ENCODE measurements around the gene ATP5PD.

Gene ATP5PD

DNA sequence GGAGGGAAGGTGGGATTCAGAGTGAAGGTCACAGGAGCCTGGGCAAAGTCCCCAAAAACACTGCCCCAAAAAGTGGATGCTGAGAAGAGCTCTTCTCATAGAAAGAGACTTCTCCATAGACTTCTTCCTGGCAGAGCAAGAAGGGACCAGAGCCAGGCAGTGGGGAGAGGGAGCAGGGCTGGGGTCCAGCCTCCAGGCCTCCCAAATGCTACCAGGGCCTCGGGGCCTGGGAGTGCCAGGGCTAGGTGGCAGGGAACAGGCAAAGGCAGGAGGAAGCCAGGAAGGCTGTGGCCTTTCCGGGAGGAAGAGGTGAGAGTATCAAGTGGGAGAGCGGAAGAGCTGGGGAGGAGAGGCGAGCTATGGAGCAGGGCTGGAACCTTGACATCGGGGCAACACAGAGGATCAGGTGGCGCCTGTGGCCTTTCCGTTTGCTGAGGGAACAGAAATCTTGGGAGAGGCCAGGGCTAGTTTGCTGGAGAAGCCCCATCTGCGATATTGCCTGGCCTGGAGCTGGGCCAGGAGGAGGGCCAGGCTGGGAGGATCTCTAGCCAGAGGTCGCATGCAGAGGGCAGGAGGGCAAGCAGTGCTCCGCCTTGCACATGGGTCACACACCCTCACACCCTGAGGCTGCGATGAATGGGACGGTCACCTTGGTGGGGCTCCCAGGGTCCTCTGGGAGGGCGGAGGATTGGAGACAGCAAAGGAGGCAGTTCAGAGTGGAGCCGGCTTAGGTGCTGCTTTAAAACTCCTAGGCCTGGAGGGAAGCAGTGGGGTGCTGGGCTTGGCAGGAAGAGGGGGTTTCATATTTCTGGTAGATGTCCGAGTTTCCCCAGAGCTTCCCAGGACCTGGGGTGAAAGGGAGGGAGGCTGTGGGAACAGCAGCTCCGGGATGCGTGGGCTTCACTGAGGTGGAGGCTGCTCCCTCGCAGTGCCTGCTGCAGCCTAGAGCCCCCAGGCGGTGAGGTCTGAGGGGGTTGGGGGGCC is 44.4 kb upstream of the ATP5PD start:
- H3K4me3 ChIP-seq (ENCODE audit: low read depth, low read length) = no peak overlapping the region

DNA sequence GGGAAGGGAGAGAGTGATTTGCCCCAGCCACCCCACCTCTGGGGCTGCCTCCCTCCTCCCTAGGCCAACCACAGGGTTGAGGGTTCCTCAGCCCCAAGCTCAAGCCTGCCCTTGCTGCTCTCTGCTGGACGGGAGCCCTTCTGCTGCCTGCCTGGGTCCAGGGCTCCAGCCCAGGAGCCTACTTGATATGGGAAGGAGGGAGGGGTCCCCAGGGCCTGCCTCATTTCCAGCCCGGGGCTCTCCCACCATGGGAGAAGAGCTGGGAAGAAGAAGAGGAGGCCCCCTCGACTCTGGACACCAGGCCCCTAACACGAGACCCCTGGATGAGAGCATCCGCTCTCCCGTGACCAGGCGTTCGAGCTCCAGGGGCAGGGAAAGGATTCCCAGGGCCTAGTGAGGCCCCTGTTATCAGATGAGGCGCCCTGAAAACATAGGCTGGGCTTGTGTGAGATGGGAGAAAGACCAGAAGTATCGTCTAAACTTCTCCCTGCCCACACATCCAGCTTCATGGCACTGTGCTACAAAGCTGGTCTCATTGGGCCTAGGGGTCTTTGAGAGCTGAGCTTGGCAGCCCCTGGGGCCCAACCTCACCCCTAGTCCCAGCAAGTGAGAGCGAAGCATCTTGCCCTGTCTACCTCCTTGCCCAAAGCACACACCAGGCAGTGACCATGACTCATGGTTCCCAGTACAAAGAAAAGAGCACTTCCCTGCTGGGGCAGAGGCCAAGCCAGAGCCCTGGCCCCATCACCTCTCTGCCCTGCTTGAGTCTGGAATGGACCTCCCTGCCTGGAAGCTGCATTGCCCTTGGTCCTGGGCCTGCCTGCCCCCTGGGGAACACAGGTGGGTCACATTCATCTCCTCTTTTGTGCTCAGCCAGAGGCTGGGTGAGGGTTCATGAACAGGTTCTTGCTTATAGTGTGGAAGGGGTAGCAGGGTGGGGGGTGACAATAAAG is 42.0 kb upstream of the ATP5PD start:
- TF ChIP-seq, protein P1, sequence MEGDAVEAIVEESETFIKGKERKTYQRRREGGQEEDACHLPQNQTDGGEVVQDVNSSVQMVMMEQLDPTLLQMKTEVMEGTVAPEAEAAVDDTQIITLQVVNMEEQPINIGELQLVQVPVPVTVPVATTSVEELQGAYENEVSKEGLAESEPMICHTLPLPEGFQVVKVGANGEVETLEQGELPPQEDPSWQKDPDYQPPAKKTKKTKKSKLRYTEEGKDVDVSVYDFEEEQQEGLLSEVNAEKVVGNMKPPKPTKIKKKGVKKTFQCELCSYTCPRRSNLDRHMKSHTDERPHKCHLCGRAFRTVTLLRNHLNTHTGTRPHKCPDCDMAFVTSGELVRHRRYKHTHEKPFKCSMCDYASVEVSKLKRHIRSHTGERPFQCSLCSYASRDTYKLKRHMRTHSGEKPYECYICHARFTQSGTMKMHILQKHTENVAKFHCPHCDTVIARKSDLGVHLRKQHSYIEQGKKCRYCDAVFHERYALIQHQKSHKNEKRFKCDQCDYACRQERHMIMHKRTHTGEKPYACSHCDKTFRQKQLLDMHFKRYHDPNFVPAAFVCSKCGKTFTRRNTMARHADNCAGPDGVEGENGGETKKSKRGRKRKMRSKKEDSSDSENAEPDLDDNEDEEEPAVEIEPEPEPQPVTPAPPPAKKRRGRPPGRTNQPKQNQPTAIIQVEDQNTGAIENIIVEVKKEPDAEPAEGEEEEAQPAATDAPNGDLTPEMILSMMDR (IDR thresholded peaks at IDR 0.05; ENCODE audit: low read depth, low read length, missing control alignments) = no peak
- in situ Hi-C loops (cut with HindIII; ENCODE audit: low pct_ligation_motif_present, low sequenced_read_pairs) = no loop called here
- Histone ChIP-seq H3K36me3 (replicated peaks) (no peaks in the 10 kb centered on the region), H3K27ac (no peak overlapping the region), H3K4me3 (ENCODE audit: low read depth, low read length) (peak overlapping the region; percentile 58), H3K27me3 (replicated peaks) (no peaks in the 10 kb centered on the region)
- DNase-seq = no peak

More for the DNA sequence above, 44.4 kb upstream of the ATP5PD start:
- H3K36me3 ChIP-seq (replicated peaks) = no peaks in the 10 kb centered on the region
- H3K27me3 ChIP-seq (replicated peaks) = no peaks in the 10 kb centered on the region
- in situ Hi-C loops (cut with HindIII; ENCODE audit: low pct_ligation_motif_present, low sequenced_read_pairs) = no loop called here
- TF ChIP-seq, protein P1 (IDR thresholded peaks at IDR 0.05; ENCODE audit: low read depth, low read length, missing control alignments) = no peak
- H3K27ac ChIP-seq = no peak overlapping the region
- no peak for DNase-seq

DNA sequence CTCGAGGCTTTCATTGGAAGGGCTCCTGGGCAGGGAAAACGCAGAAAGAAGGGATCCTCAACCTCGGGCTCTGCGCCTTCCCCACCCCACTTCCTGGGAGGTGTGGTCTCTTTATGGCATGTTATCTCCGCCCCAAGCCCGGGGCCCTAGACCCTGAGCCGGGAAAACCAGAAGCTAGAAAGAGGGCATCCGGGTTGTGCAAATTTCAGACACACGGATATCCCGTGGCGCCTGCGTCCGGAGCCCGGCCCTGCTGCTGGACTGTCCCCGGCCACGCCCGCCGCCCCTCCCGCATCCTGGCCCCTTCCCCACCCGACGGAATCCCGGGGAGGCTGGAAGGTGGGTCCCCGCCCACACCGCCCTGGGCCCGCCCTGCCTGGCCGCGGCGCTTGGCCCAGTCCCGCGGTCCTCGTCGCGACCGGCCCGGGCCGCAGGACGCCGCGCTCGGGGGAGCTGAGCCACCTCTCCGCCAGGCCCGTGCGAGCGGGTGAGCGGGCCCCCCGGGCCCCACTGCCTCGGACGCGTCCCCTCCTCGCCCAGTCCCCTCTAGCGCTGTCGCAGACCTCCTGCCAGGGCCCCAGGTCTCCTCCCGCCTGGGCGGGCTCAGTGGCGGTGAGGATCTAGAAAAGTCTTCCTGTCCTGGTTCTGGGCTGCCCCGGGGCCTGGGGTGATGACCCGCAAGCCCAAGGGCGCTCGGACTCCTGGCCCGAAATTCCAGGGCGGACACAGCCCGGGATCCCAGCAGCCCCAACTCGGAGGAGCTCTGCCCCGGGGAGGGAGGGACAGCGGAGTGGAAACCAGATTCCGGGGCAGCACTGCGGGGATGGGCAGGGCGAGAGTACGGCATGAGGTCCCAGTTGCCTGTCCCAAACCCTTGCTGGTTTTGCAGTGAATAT is 41.0 kb upstream of the ATP5PD start, which contains the start of gene SLC16A5:
Gene SLC16A5, plus strand, starts transcription at position 397 of the 896 bp plus-strand sequence. CDS start 5,683 bp downstream, outside the sequence.
- DNase-seq = peak; percentile 50
- H3K27me3 ChIP-seq (replicated peaks) = no peaks in the 10 kb centered on the region
- TF ChIP-seq, protein P1 (IDR thresholded peaks at IDR 0.05; ENCODE audit: low read depth, low read length, missing control alignments) = no peak
- H3K27ac ChIP-seq = no peak within 1 kb of the TSS
- peak within 1 kb of the TSS; percentile 58 for H3K4me3 ChIP-seq (ENCODE audit: low read depth, low read length)
- in situ Hi-C loops (cut with HindIII; ENCODE audit: low pct_ligation_motif_present, low sequenced_read_pairs) = no loop called here
- no peaks in the 10 kb centered on the region for H3K36me3 ChIP-seq (replicated peaks)

DNA sequence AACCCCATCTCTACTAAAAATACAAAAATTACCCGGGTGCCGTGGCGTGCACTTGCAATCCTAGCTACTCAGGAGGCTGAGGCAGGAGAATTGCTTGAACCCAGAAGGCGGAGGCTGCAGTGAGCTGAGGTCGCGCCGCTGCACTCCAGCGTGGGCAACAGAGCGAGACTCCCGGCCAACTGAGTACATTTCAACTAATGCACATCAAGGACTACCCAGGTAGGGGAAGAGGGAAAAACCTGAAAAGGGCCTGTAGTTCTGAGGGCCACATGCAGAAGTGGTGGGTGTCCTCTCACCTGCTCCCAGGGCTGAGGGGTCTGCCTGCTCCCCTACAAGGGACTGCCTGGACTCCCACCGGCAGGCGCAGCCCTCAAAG is 40.4 kb upstream of the ATP5PD start:
- H3K4me3 ChIP-seq (ENCODE audit: low read depth, low read length) = peak overlapping the region; percentile 58
- TF ChIP-seq, protein P1 (IDR thresholded peaks at IDR 0.05; ENCODE audit: low read depth, low read length, missing control alignments) = no peak
- DNase-seq = no peak
- in situ Hi-C loops (cut with HindIII; ENCODE audit: low pct_ligation_motif_present, low sequenced_read_pairs) = no loop called here
- H3K27ac ChIP-seq = no peak overlapping the region
- no peaks in the 10 kb centered on the region for H3K36me3 ChIP-seq (replicated peaks)
- no peaks in the 10 kb centered on the region for H3K27me3 ChIP-seq (replicated peaks)

All from brain microvascular endothelial cell (primary cell).